HG03442 (cell line): Measurements from ENCODE around the gene TUFM.
"Not testable (repeated sequence)": the region's sequence is repeated elsewhere in the genome, so short reads cannot be mapped to it uniquely, and the experiment has no call there.

ENCODE experiments used
- ATAC-seq: cut with Tn5 transposase; IDR thresholded peaks from one replicate; pipeline ENCODE4 v1.9.1; 2021; ENCODE audit warnings: mild to moderate bottlenecking, moderate library complexity; ENCODE audit not compliant: unreplicated experiment

TUFM gene

GRCh38 chr16:28807445-28808120 lies 38.6 kb downstream of the TUFM start:
- ATAC-seq = not testable (repeated sequence)

- ATAC-seq = not testable (repeated sequence)
Measured at GRCh38 chr16:28802235-28803019, 43.7 kb downstream of the TUFM start.
